ENCODE results near the gene KCTD19.

Gene KCTD19

GRCh38 chr16:67341250-67341649 is 14.7 kb upstream of the KCTD19 start:
- ATAC-seq (no peak), DNase-seq (ENCODE audit: low spot score in 2 of 2) (no peak)
- Mint-ChIP-seq H3K4me3 (no peak overlapping the region), H3K4me1 (no peaks in the 10 kb centered on the region), H3K36me3 (no peaks in the 10 kb centered on the region), H3K27ac (no peak overlapping the region), H3K9me3 (no peaks in the 10 kb centered on the region)

- ATAC-seq (peak; percentile 47), DNase-seq (ENCODE audit: low spot score in 2 of 2) (no peak)
- Mint-ChIP-seq H3K4me3 (no peak overlapping the region), H3K4me1 (no peaks in the 10 kb centered on the region), H3K9me3 (no peaks in the 10 kb centered on the region), H3K36me3 (no peaks in the 10 kb centered on the region), H3K27ac (no peak overlapping the region)
Observed at GRCh38 chr16:67339453-67339852, 12.9 kb upstream of the KCTD19 start.

GRCh38 chr16:67336648-67337047 is 10.1 kb upstream of the KCTD19 start:
- no peak overlapping the region for H3K4me3 Mint-ChIP-seq
- no peaks in the 10 kb centered on the region for H3K4me1 Mint-ChIP-seq
- H3K36me3 Mint-ChIP-seq = no peaks in the 10 kb centered on the region
- no peak for ATAC-seq
- no peak for DNase-seq (ENCODE audit: low spot score in 2 of 2)
- no peaks in the 10 kb centered on the region for H3K9me3 Mint-ChIP-seq
- H3K27ac Mint-ChIP-seq = no peak overlapping the region

- Mint-ChIP-seq H3K4me1 (no peaks in the 10 kb centered on the region), H3K4me3 (no peak overlapping the region), H3K9me3 (no peaks in the 10 kb centered on the region), H3K36me3 (no peaks in the 10 kb centered on the region), H3K27ac (no peak overlapping the region)
- DNase-seq (ENCODE audit: low spot score in 2 of 2) = peak in 1 of 2 donors; percentile 12
- ATAC-seq = no peak
Observed at GRCh38 chr16:67336116-67336515, 9.6 kb upstream of the KCTD19 start.

GRCh38 chr16:67333315-67333714 is 6.8 kb upstream of the KCTD19 start:
- Mint-ChIP-seq H3K27ac (no peak overlapping the region), H3K9me3 (no peaks in the 10 kb centered on the region)

GRCh38 chr16:67329901-67330300 is 3.4 kb upstream of the KCTD19 start:
- Mint-ChIP-seq H3K4me1 (peaks cover 11% of the 10 kb centered on the region), H3K27ac (no peak overlapping the region), H3K4me3 (no peak overlapping the region), H3K36me3 (no peaks in the 10 kb centered on the region), H3K9me3 (no peaks in the 10 kb centered on the region)
- DNase-seq (ENCODE audit: low spot score in 2 of 2) (no peak), ATAC-seq (no peak)

More at GRCh38 chr16:67333315-67333714, 6.8 kb upstream of the KCTD19 start:
- no peaks in the 10 kb centered on the region for H3K4me1 Mint-ChIP-seq
- ATAC-seq = no peak
- DNase-seq (ENCODE audit: low spot score in 2 of 2) = peak in 1 of 2 donors; percentile 30
- no peak overlapping the region for H3K4me3 Mint-ChIP-seq
- H3K36me3 Mint-ChIP-seq = no peaks in the 10 kb centered on the region

- H3K36me3 Mint-ChIP-seq = no peaks in the 10 kb centered on the region
- ATAC-seq = no peak
- no peaks in the 10 kb centered on the region for H3K9me3 Mint-ChIP-seq
- H3K4me1 Mint-ChIP-seq = peaks cover 11% of the 10 kb centered on the region
- peak in 1 of 2 donors; percentile 33 for DNase-seq (ENCODE audit: low spot score in 2 of 2)
- no peak overlapping the region for H3K27ac Mint-ChIP-seq
- H3K4me3 Mint-ChIP-seq = no peak overlapping the region
Observed at GRCh38 chr16:67327743-67328142, 1.2 kb upstream of the KCTD19 start.

- DNase-seq (ENCODE audit: low spot score in 2 of 2) (no peak), ATAC-seq (no peak)
- H3K27ac Mint-ChIP-seq = peak overlapping the region; percentile 95
- peaks cover 11% of the 10 kb centered on the region for H3K4me1 Mint-ChIP-seq
- no peaks in the 10 kb centered on the region for H3K36me3 Mint-ChIP-seq
- peak overlapping the region; percentile 93 for H3K4me3 Mint-ChIP-seq
- no peaks in the 10 kb centered on the region for H3K9me3 Mint-ChIP-seq
Observed at GRCh38 chr16:67326115-67326471, 448 bp downstream of the KCTD19 start.

GRCh38 chr16:67317853-67318252 is 8.7 kb downstream of the KCTD19 start:
- no peaks in the 10 kb centered on the region for H3K9me3 Mint-ChIP-seq
- ATAC-seq = no peak

GRCh38 chr16:67312719-67313118 is 13.8 kb downstream of the KCTD19 start:
- no peak for DNase-seq (ENCODE audit: low spot score in 2 of 2)
- no peak for ATAC-seq
- Mint-ChIP-seq H3K4me1 (peaks cover 53% of the 10 kb centered on the region), H3K4me3 (peak overlapping the region; percentile 29), H3K36me3 (peaks cover 23% of the 10 kb centered on the region), H3K27ac (peak overlapping the region; percentile 94), H3K9me3 (no peaks in the 10 kb centered on the region)

More at GRCh38 chr16:67317853-67318252, 8.7 kb downstream of the KCTD19 start:
- Mint-ChIP-seq H3K36me3 (no peaks in the 10 kb centered on the region), H3K27ac (no peak overlapping the region), H3K4me3 (no peak overlapping the region), H3K4me1 (peaks cover 15% of the 10 kb centered on the region)
- no peak for DNase-seq (ENCODE audit: low spot score in 2 of 2)

GRCh38 chr16:67311607-67312488 is 14.7 kb downstream of the KCTD19 start:
- Mint-ChIP-seq H3K9me3 (no peaks in the 10 kb centered on the region), H3K4me3 (peak overlapping the region; percentile 29), H3K4me1 (peaks cover 53% of the 10 kb centered on the region), H3K27ac (peak overlapping the region; percentile 94), H3K36me3 (peaks cover 23% of the 10 kb centered on the region)
- DNase-seq (ENCODE audit: low spot score in 2 of 2) (peak; percentile 56 to 91), ATAC-seq (peak; percentile 99)

- H3K36me3 Mint-ChIP-seq = peaks cover 23% of the 10 kb centered on the region
- H3K27ac Mint-ChIP-seq = peak overlapping the region; percentile 94
- no peaks in the 10 kb centered on the region for H3K9me3 Mint-ChIP-seq
- peaks cover 53% of the 10 kb centered on the region for H3K4me1 Mint-ChIP-seq
- H3K4me3 Mint-ChIP-seq = no peak overlapping the region
- DNase-seq (ENCODE audit: low spot score in 2 of 2) (no peak), ATAC-seq (no peak)
Observed at GRCh38 chr16:67310561-67310960, 16.0 kb downstream of the KCTD19 start.

- no peak for DNase-seq (ENCODE audit: low spot score in 2 of 2)
- peaks cover 5% of the 10 kb centered on the region for H3K36me3 Mint-ChIP-seq
- no peaks in the 10 kb centered on the region for H3K9me3 Mint-ChIP-seq
- ATAC-seq = peak; percentile 21
- H3K4me3 Mint-ChIP-seq = no peak overlapping the region
- peak overlapping the region; percentile 1 for H3K27ac Mint-ChIP-seq
- H3K4me1 Mint-ChIP-seq = peaks cover 20% of the 10 kb centered on the region
Observed at GRCh38 chr16:67305216-67306071, 21.1 kb downstream of the KCTD19 start.

- H3K4me1 Mint-ChIP-seq = peaks cover 9% of the 10 kb centered on the region
- H3K4me3 Mint-ChIP-seq = no peak overlapping the region
- no peaks in the 10 kb centered on the region for H3K9me3 Mint-ChIP-seq
- ATAC-seq (no peak), DNase-seq (ENCODE audit: low spot score in 2 of 2) (no peak)
- no peak overlapping the region for H3K27ac Mint-ChIP-seq
- H3K36me3 Mint-ChIP-seq = peaks cover 5% of the 10 kb centered on the region
Observed at GRCh38 chr16:67304020-67304419, 22.5 kb downstream of the KCTD19 start.

GRCh38 chr16:67302970-67303369 is 23.6 kb downstream of the KCTD19 start:
- Mint-ChIP-seq H3K4me3 (no peak overlapping the region), H3K9me3 (no peaks in the 10 kb centered on the region), H3K27ac (no peak overlapping the region), H3K4me1 (no peaks in the 10 kb centered on the region), H3K36me3 (peaks cover under 1% of the 10 kb centered on the region)
- DNase-seq (ENCODE audit: low spot score in 2 of 2) (no peak), ATAC-seq (peak; percentile 47)

Data from stimulated activated effector memory CD8-positive, alpha-beta T cell treated with anti-CD3 and anti-CD28 coated beads, Interleukin-12 subunit alpha, Interleukin-12 subunit beta, amount 100 ng/mL, for 72 hours (primary cell).